HCT116 (cell line): ENCODE results near the gene THBD. TPM values are rescaled to one million over a fixed set of nuclear protein-coding genes. Genes with fewer than 3 reads are reported as not detected.

ENCODE experiments used
- ATAC-seq: fragments of 200-7000 bp; cut with Tn5 transposase; 2 replicates; pipeline ENCODE4 v1.9.1; 2020; ENCODE audit warnings: mild to moderate bottlenecking, moderate library complexity
- BruUV-seq: library from RNA; stranded (reverse); fragments of 400-500 nt; replicated peaks from 2 replicates; lab custom pipeline; 2021; lab: Mats Ljungman, UMichigan
- CTCF ChIA-PET: fragments of 300-600 bp; sonication (Branson Sonifier 250); formaldehyde crosslinking; loops from one replicate; lab custom pipeline; 2021; ENCODE audit warnings: antibody characterized with exemption; lab: Charles Lee
- POLR2A ChIA-PET: fragments of 300-600, 350-600 bp; sonication (Branson Sonifier 250); formaldehyde crosslinking; loops from one replicate; lab custom pipeline; 2021; ENCODE audit warnings: antibody characterized with exemption; lab: Charles Lee
- RAD21 ChIA-PET, 2 experiments: fragments of 300-600 bp; sonication (Branson Sonifier 250); formaldehyde crosslinking; loops; one replicate each; lab custom pipeline; 2023; ENCODE audit warnings: low total read pairs in 2 of 2; ENCODE audit not compliant: uncharacterized antibody in 2 of 2, unreplicated experiment in 2 of 2, low non-redundant PET in 1 of 2; lab: Charles Lee
- DNase-seq: peaks from one replicate; pipeline ENCODE4 v3.0.0-alpha.2; 2010; ENCODE audit warnings: low read depth, low spot score
- H2AFZ ChIP-seq: fragments of 200-600 bp; shearing (Covaris generic), sonication (generic); 2 replicates; pipeline ENCODE4 v1.6.1; 2017; ENCODE audit warnings: low read depth, mixed run types, mixed read lengths, antibody characterized with exemption, low read length; ENCODE audit not compliant: poor library complexity, severe bottlenecking
- H3K27ac ChIP-seq: 2 replicates; pipeline ENCODE4 v1.5.1; 2012; ENCODE audit warnings: low read depth, low read length
- H3K27me3 ChIP-seq: fragments of 200-600 bp; sonication (generic); 2 replicates; pipeline ENCODE4 v1.6.1; 2016; ENCODE audit warnings: mixed run types, low read length, mixed read lengths; ENCODE audit not compliant: insufficient read depth
- H3K36me3 ChIP-seq, 2 experiments: fragments of 200-500 bp in 1 of 2; fragments of 200-600 bp in 1 of 2; sonication (Bioruptor generic) in 1 of 2; sonication (generic) in 1 of 2; 2 replicates each; pipeline versions ENCODE4 v1.5.1 to v1.6.1; 2014 to 2016; ENCODE audit warnings: low read length in 2 of 2, inconsistent platforms in 1 of 2, mixed read lengths in 1 of 2, mixed run types in 1 of 2; ENCODE audit not compliant: insufficient read depth in 2 of 2, control insufficient read depth in 1 of 2
- H3K4me1 ChIP-seq, 2 experiments: fragments of 200-600 bp in 1 of 2; sonication (generic) in 1 of 2; 2 replicates each; pipeline versions ENCODE4 v1.5.1 to v1.6.1; 2012 to 2017; ENCODE audit warnings: low read length in 2 of 2, inconsistent platforms in 1 of 2, mild to moderate bottlenecking in 1 of 2, mixed read lengths in 1 of 2, mixed run types in 1 of 2, moderate library complexity in 1 of 2; ENCODE audit not compliant: insufficient read depth in 2 of 2, control insufficient read depth in 1 of 2
- H3K4me2 ChIP-seq: fragments of 200-600 bp; sonication (generic); 2 replicates; pipeline ENCODE4 v1.6.1; 2017; ENCODE audit warnings: mixed run types, low read length, mixed read lengths
- H3K4me3 ChIP-seq, 2 experiments: fragments of 200-600 bp in 1 of 2; sonication (generic) in 1 of 2; replicated peaks in 1 of 2; 2 replicates each; pipeline ENCODE4 v1.5.1; 2011 to 2016; ENCODE audit warnings: low read length in 2 of 2, control low read depth in 1 of 2, low read depth in 1 of 2, mild to moderate bottlenecking in 1 of 2, mixed read lengths in 1 of 2, mixed run types in 1 of 2
- H3K79me2 ChIP-seq: fragments of 200-600 bp; sonication (generic); 2 replicates; pipeline ENCODE4 v1.6.1; 2017; ENCODE audit warnings: mild to moderate bottlenecking, mixed run types, low read length, moderate library complexity, mixed read lengths; ENCODE audit not compliant: insufficient read depth
- H3K9ac ChIP-seq: fragments of 200-600 bp; sonication (generic); 2 replicates; pipeline ENCODE4 v1.6.1; 2016; ENCODE audit warnings: low read length, mixed read lengths
- H3K9me2 ChIP-seq: fragments of 200-600 bp; sonication (generic), shearing (Covaris generic); 2 replicates; pipeline ENCODE4 v1.6.1; 2017; ENCODE audit warnings: mixed run types, mild to moderate bottlenecking, moderate library complexity; ENCODE audit not compliant: insufficient read depth
- H3K9me3 ChIP-seq, 2 experiments: fragments of 200-500 bp in 1 of 2; fragments of 200-600 bp in 1 of 2; sonication (Bioruptor generic) in 1 of 2; sonication (generic) in 1 of 2; 2 replicates each; pipeline ENCODE4 v1.6.1; 2014 to 2017; ENCODE audit warnings: low read length in 2 of 2, mixed read lengths in 2 of 2, inconsistent platforms in 1 of 2, low read depth in 1 of 2, mild to moderate bottlenecking in 1 of 2, mixed run types in 1 of 2, moderate library complexity in 1 of 2; ENCODE audit not compliant: control insufficient read depth in 1 of 2, insufficient read depth in 1 of 2
- H4K20me1 ChIP-seq: fragments of 200-600 bp; sonication (generic), shearing (Covaris generic); 2 replicates; pipeline ENCODE4 v1.6.1; 2017; ENCODE audit warnings: mixed run types, mild to moderate bottlenecking, moderate library complexity; ENCODE audit not compliant: insufficient read depth
- ATF3 ChIP-seq: IDR thresholded peaks from 2 replicates; pipeline ENCODE4 v1.6.1; 2012
- CEBPB ChIP-seq: IDR thresholded peaks from 2 replicates; pipeline ENCODE4 v1.6.1; 2012; ENCODE audit warnings: low read depth
- CTCF ChIP-seq, 3 experiments: fragments of 200-600 bp in 1 of 3; sonication (generic) in 1 of 3; IDR thresholded peaks in 2 of 3; conservative IDR thresholded peaks in 1 of 3; 2 replicates each; pipeline ENCODE4 v1.5.1; 2012 to 2017; ENCODE audit warnings: low read depth in 2 of 3, low read length in 2 of 3, antibody characterized with exemption in 1 of 3, borderline replicate concordance in 1 of 3, control low read depth in 1 of 3, mild to moderate bottlenecking in 1 of 3, mixed read lengths in 1 of 3, mixed run types in 1 of 3, moderate library complexity in 1 of 3; ENCODE audit not compliant: insufficient read depth in 1 of 3
- EGR1 ChIP-seq: IDR thresholded peaks from 2 replicates; pipeline ENCODE4 v1.6.1; 2012; ENCODE audit warnings: low read depth
- POLR2A ChIP-seq: IDR thresholded peaks from 2 replicates; pipeline ENCODE4 v1.7.0; 2011; ENCODE audit warnings: borderline replicate concordance; ENCODE audit not compliant: insufficient read depth, insufficient read length; ENCODE audit errors: extremely low read depth
- REST ChIP-seq: IDR thresholded peaks from 2 replicates; pipeline ENCODE4 v1.6.1; 2012; ENCODE audit warnings: low read depth
- YY1 ChIP-seq: IDR thresholded peaks from 2 replicates; pipeline ENCODE4 v1.6.1; 2011; ENCODE audit warnings: low read length, low read depth, moderate library complexity, mild to moderate bottlenecking; ENCODE audit not compliant: insufficient replicate concordance; ENCODE audit errors: extremely low read depth
- ZFX ChIP-seq: fragments of 450-650 bp; IDR thresholded peaks from 2 replicates; pipeline ENCODE4 v1.6.1; 2017
- ZNF274 ChIP-seq: fragments of 200-500 bp; sonication (Bioruptor generic); IDR thresholded peaks from 2 replicates; pipeline ENCODE4 v1.6.1; 2014; ENCODE audit warnings: mild to moderate bottlenecking, low read depth, low read length, inconsistent platforms
- intact Hi-C: fragments of 100-400 bp; cut with micrococcal nuclease; formaldehyde crosslinking; loops from 2 replicates; pipeline ENCODE4 v1.10.0; 2022
- total RNA-seq: library from RNA; stranded (reverse); gene quantifications from one replicate; pipeline ENCODE4 v1.2.1, GENCODE V29; 2021; ENCODE audit not compliant: unreplicated experiment

Gene THBD
- total RNA-seq, 1 experiment from 2014 or later, result 0.39 TPM

GRCh38 chr20:23094927-23095326, 45.5 kb upstream of the THBD start (continued):
- TF ChIP-seq REST (no peak), YY1 (no peak)

GRCh38 chr20:23094213-23094896, 44.9 kb upstream of the THBD start:
- no peaks in the 10 kb centered on the region for H4K20me1 ChIP-seq
- DNase-seq (no peak), ATAC-seq (no peak)
- H3K9me2 ChIP-seq, result no peaks in the 10 kb centered on the region
- H2AFZ ChIP-seq, result no peak overlapping the region
- no peaks in the 10 kb centered on the region for H3K9me3 ChIP-seq
- no peaks in the 10 kb centered on the region for H3K79me2 ChIP-seq
- POLR2A ChIA-PET, result no interaction called here
- H3K4me2 ChIP-seq, result no peak overlapping the region
- intact Hi-C loops, result no loop called here
- RAD21 ChIA-PET, result no interaction called here
- no peak overlapping the region for H3K27ac ChIP-seq
- no TSS peak for BruUV-seq
- no peak for TF ChIP-seq ATF3
- TF ChIP-seq ZFX, result no peak
- no peak for TF ChIP-seq EGR1
- TF ChIP-seq ZNF274, result no peak
- no peak for TF ChIP-seq YY1
- TF ChIP-seq POLR2A, result no peak
- TF ChIP-seq CEBPB, result no peak
- no peak for TF ChIP-seq CTCF (IDR thresholded peaks at IDR 0.05 in 2 of 3, conservative IDR thresholded peaks at IDR 0.05 in 1 of 3; ENCODE audit: borderline replicate concordance in 1 of 3, insufficient read depth in 1 of 3, low read depth in 2 of 3, low read length in 2 of 3)
- no peak overlapping the region for H3K4me3 ChIP-seq
- no peak overlapping the region for H3K9ac ChIP-seq
- CTCF ChIA-PET, result no interaction called here
- H3K4me1 ChIP-seq, result peaks cover 0 to 10% of the 10 kb centered on the region in 2 experiments; a peak in 3 of 4 replicates
- peaks cover 27% of the 10 kb centered on the region for H3K27me3 ChIP-seq
- H3K36me3 ChIP-seq, result no peaks in the 10 kb centered on the region
